Thyroid gland (tissue), 4 donors: ENCODE data around the gene ACTR6. TPM values are rescaled to one million over a fixed set of nuclear protein-coding genes. Genes with fewer than 3 reads are reported as not detected.
"Not testable (repeated sequence)": the region's sequence is repeated elsewhere in the genome, so short reads cannot be mapped to it uniquely, and the experiment has no call there.

ENCODE experiments used
- DNase-seq, 2 donors: peaks; one replicate each; pipeline ENCODE4 v3.0.0-alpha.2; 2019
- H3K27ac ChIP-seq, 3 donors: fragments of 200-600 bp; sonication (generic); 1 replicate in 2 of 3; 2 replicates in 1 of 3; pipeline ENCODE4 v1.5.1; 2016 to 2019; ENCODE audit warnings: mild to moderate bottlenecking in 1 of 3, moderate library complexity in 1 of 3
- H3K27me3 ChIP-seq: fragments of 200-600 bp; sonication (generic); one replicate; pipeline ENCODE4 v1.5.1; 2019
- H3K36me3 ChIP-seq, 2 donors: fragments of 200-600 bp; sonication (generic); one replicate each; pipeline ENCODE4 v1.5.1; 2016 to 2019
- H3K4me1 ChIP-seq, 2 donors: fragments of 200-600 bp; sonication (generic); one replicate each; pipeline ENCODE4 v1.5.1; 2017 to 2019
- H3K4me3 ChIP-seq, 3 donors: fragments of 200-600 bp; sonication (generic); replicated peaks in 1 of 3; 1 replicate in 2 of 3; 2 replicates in 1 of 3; pipeline ENCODE4 v1.5.1; 2016; ENCODE audit warnings: mild to moderate bottlenecking in 1 of 3
- H3K9me3 ChIP-seq: fragments of 200-600 bp; sonication (generic); one replicate; pipeline ENCODE4 v1.5.1; 2017
- POLR2A ChIP-seq, 2 donors: fragments of 450-650 bp; IDR thresholded peaks; one replicate each; pipeline ENCODE4 v1.6.1; 2017; ENCODE audit warnings: antibody characterized with exemption in 2 of 2, mild to moderate bottlenecking in 2 of 2, moderate library complexity in 1 of 2
- WGBS, 2 donors: methylation state at CpG; one replicate each; pipeline ENCODE4 v1.1.5; 2017; 5-methylcytosine and 5-hydroxymethylcytosine counted together
- intact Hi-C: fragments of 100-400 bp; cut with DNase I; formaldehyde crosslinking; loops from one replicate; pipeline ENCODE4 v1.15.1; 2023
- total RNA-seq, 4 donors: library from RNA; depleted of rRNA; stranded (reverse); fragments of >200 nt; gene quantifications; one replicate each; pipeline ENCODE4 v1.2.3, GENCODE V29; 2016
- TF ChIP-seq, protein P1 (sequence below), 6 experiments: fragments of 200-600 bp in 3 of 6; fragments of 450-650 bp in 3 of 6; sonication (generic) in 3 of 6; IDR thresholded peaks; one replicate each; pipeline ENCODE4 v1.5.1; 2016 to 2019; ENCODE audit warnings: antibody characterized with exemption in 6 of 6, mild to moderate bottlenecking in 2 of 6, inconsistent platforms in 1 of 6, moderate library complexity in 1 of 6

ACTR6 gene
- total RNA-seq, 4 donors from 2014 or later = 14.4 to 18.8 (median 16.7) TPM

DNA sequence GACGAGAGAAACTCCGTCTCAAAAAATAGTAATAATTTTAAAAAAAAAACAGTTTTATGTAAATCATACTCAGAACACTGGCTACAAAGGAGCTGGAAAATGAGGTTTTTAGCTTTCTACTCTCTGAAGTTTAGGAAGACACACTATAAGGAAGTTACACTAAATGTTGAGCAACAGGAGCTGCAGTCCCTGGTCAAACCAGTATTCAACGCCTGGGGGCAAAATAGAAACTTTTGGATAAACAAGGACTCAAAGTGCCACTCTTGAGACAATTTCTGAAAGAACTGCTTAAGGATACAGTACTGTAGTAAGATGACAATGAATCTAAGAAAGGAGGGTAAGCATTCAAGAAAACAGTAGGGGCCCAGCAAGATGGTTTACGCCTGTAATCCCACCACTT, 29.3 kb downstream of the ACTR6 start:
- WGBS, 2 donors = 80 to 85% methylated on average over 4 of the region's 4 CpGs
- Histone ChIP-seq H3K27ac (no peak overlapping the region), H3K36me3 (peaks cover 0 to 5% of the 10 kb centered on the region in 2 donors), H3K4me1 (no peaks in the 10 kb centered on the region), H3K4me3 (no peak overlapping the region), H3K27me3 (no peaks in the 10 kb centered on the region), H3K9me3 (no peaks in the 10 kb centered on the region)
- TF ChIP-seq, protein P1, sequence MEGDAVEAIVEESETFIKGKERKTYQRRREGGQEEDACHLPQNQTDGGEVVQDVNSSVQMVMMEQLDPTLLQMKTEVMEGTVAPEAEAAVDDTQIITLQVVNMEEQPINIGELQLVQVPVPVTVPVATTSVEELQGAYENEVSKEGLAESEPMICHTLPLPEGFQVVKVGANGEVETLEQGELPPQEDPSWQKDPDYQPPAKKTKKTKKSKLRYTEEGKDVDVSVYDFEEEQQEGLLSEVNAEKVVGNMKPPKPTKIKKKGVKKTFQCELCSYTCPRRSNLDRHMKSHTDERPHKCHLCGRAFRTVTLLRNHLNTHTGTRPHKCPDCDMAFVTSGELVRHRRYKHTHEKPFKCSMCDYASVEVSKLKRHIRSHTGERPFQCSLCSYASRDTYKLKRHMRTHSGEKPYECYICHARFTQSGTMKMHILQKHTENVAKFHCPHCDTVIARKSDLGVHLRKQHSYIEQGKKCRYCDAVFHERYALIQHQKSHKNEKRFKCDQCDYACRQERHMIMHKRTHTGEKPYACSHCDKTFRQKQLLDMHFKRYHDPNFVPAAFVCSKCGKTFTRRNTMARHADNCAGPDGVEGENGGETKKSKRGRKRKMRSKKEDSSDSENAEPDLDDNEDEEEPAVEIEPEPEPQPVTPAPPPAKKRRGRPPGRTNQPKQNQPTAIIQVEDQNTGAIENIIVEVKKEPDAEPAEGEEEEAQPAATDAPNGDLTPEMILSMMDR (IDR thresholded peaks at IDR 0.05) = no peak
- TF ChIP-seq POLR2A (IDR thresholded peaks at IDR 0.05) = no peak
- intact Hi-C loops = no loop called here
- no peak for DNase-seq

DNA sequence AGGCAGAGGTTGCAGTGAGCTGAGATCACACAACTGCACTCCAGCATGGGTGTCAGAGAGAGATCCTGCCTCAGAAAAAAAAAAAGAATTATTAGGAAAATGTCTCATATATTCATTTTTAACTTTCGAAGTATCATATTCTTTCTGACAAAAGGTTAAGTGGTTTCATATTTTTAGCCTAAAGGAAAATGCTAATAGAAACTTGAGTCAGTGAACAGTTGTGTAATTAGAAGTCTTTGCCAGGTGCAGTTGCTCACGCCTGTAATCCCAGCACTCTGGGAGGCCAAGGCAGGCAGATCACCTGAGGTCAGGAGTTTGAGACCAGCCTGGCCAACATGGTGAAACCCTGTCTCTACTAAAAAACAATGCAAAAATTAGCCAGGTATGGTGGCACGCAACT, 31.3 kb downstream of the ACTR6 start:
- H3K9me3 ChIP-seq, intact Hi-C loops, DNase-seq, H3K4me1 ChIP-seq, H3K27ac ChIP-seq, H3K27me3 ChIP-seq, H3K36me3 ChIP-seq, H3K4me3 ChIP-seq: not testable (repeated sequence)
- 78 to 79% methylated on average over 3 of the region's 3 CpGs for WGBS, 2 donors

DNA sequence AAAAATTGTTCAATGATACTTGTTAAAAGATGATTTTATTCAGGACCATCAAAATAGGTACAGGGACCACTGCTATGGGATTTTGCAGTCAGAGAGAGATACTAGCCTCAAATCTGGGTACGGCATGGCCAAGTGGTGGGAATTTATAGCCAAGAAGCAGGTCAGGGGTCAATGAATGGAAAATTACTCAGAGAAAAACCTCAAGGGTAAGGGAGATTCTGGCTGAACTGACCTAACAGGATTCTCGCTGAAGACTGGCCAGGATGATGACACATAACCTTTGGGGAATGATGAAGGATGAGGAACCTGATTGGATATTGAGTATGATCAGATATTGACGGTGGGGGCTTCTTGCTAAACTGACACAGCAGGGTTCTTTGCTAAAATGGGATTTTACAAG, 33.6 kb downstream of the ACTR6 start:
- TF ChIP-seq POLR2A (IDR thresholded peaks at IDR 0.05) = no peak
- TF ChIP-seq, protein P1 (IDR thresholded peaks at IDR 0.05) = no peak
- Histone ChIP-seq H3K9me3 (no peaks in the 10 kb centered on the region), H3K27ac (no peak overlapping the region), H3K36me3 (no peaks in the 10 kb centered on the region), H3K27me3 (no peaks in the 10 kb centered on the region), H3K4me3 (no peak overlapping the region), H3K4me1 (no peaks in the 10 kb centered on the region)
- intact Hi-C loops = no loop called here
- DNase-seq = no peak
- WGBS, 2 donors = 33 to 56% methylated on average over 3 of the region's 3 CpGs

DNA sequence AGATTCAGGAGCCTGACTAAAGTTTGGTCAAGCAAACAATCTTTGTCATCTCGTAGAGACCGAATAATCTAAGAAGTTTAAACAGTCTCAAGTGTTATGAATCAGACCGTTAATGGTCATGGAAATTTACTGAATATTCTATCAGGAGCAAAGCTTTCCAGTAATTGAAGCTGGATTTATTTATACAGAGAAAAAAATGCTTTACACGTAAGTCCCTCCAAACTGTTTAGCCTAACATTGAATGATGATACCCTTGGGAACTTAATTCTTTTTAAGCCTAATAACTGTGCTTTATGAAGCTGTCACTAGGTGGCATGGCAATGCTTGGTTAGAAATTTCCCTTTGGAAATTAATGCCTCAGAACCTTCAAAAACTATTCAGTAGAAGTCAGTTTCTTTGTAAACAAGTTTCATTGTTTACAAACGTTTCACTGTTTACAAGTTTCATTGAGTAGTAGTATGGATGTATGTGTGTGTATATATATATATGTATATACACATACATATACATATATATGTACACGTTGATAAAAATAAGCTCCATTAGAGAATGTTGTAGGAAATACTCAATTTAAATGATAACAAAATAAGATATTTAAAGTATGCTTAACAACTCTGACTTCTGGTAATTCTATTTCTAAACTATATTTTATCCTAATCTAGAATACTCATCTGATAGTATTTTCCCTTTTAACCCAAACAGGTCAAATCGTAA, 34.1 kb downstream of the ACTR6 start:
- intact Hi-C loops = no loop called here
- H3K4me1 ChIP-seq = no peaks in the 10 kb centered on the region
- H3K4me3 ChIP-seq = no peak overlapping the region
- H3K27me3 ChIP-seq = no peaks in the 10 kb centered on the region
- DNase-seq = no peak
- TF ChIP-seq, protein P1 (IDR thresholded peaks at IDR 0.05) = peak; percentile 17 to 77 (median 60)
- no peak for TF ChIP-seq POLR2A (IDR thresholded peaks at IDR 0.05)
- H3K36me3 ChIP-seq = no peaks in the 10 kb centered on the region
- no peaks in the 10 kb centered on the region for H3K9me3 ChIP-seq
- 45 to 46% methylated on average over 7 of the region's 7 CpGs for WGBS, 2 donors
- H3K27ac ChIP-seq = no peak overlapping the region

DNA sequence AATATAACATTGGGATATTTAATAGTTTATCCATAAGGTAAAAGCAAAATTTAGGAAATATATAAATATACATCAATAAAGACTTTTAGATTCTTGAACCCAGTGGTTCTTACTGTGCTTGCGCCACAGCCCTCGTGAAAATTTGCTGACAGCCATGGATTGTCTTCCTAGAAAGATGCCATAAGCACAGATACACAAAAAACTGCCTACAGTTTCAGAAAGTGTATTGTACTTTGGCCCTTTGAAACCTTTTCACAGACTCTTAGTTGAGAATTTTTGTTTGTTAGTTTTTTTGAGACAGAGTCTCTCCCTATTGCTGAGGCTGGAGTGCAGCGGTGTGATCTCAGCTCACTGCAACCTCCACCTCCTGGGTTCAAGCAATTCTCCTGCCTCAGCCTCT, 38.2 kb downstream of the ACTR6 start:
- intact Hi-C loops = no loop called here

More for the DNA sequence above, 38.2 kb downstream of the ACTR6 start:
- H3K9me3 ChIP-seq = no peaks in the 10 kb centered on the region
- no peak for TF ChIP-seq POLR2A (IDR thresholded peaks at IDR 0.05)
- TF ChIP-seq, protein P1 (IDR thresholded peaks at IDR 0.05) = no peak
- no peaks in the 10 kb centered on the region for H3K4me1 ChIP-seq
- H3K27ac ChIP-seq = no peak overlapping the region
- no peaks in the 10 kb centered on the region for H3K27me3 ChIP-seq
- no peaks in the 10 kb centered on the region for H3K36me3 ChIP-seq
- no peak overlapping the region for H3K4me3 ChIP-seq
- no peak for DNase-seq
- WGBS, 2 donors = 98 to 100% methylated on average over 3 of the region's 3 CpGs
